PC-9 (cell line): Measurements from ENCODE around the gene SF1.

Experiments
- CTCF ChIP-seq: fragments of 200-600 bp; sonication (generic); conservative IDR thresholded peaks from 2 replicates; pipeline ENCODE4 v1.6.1; 2017; ENCODE audit warnings: mixed run types, antibody characterized with exemption, mild to moderate bottlenecking, moderate library complexity
- EZH2 ChIP-seq: fragments of 200-600 bp; sonication (generic); IDR thresholded peaks from 2 replicates; pipeline ENCODE4 v1.8.0; 2017; ENCODE audit warnings: antibody characterized with exemption, low read depth

DNA sequence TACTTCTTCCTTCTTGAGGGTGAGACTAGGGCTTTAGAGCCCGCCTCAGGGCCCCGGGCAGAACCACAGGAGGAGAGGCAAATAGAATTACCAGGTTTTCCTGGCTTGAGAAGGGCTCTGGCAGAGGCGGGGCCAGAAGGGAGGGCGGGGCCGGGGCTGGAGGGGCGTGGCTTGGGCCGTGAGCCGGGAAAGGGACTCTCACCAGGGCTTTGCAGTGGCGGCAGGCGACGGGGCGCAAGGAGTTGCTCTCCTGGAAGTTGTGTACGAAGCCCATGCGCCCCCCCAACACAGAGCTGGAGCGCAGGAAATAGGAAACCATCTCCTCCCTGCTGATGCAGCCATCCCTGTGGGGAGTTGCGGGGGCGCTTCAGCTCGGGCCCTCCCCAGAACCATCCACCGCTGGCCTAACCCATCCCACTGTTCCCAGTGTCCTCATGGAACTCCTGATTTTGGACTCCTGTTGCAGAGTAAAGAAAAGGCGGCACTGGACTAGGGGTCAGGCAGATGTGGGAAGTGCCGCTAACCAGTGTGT, 48.4 kb downstream of the SF1 start:
- TF ChIP-seq CTCF: no peak
- no peak for TF ChIP-seq EZH2
